Rectal smooth muscle tissue (tissue), 1 donor: ENCODE measurements around the gene ACSS3.
"Not testable (repeated sequence)": the region's sequence is repeated elsewhere in the genome, so short reads cannot be mapped to it uniquely, and the experiment has no call there.

Experiments used
- H3K27ac ChIP-seq: one replicate; pipeline ENCODE4 v1.7.0; 2013; ENCODE audit warnings: low read depth, low read length, inconsistent platforms
- H3K27me3 ChIP-seq: one replicate; pipeline ENCODE4 v1.7.0; 2013; ENCODE audit warnings: low read length; ENCODE audit not compliant: control insufficient read depth, insufficient read depth
- H3K36me3 ChIP-seq: one replicate; pipeline ENCODE4 v1.7.0; 2013; ENCODE audit warnings: low read length; ENCODE audit not compliant: control insufficient read depth, insufficient read depth
- H3K4me1 ChIP-seq: one replicate; pipeline ENCODE4 v1.7.0; 2013; ENCODE audit warnings: low read length; ENCODE audit not compliant: control insufficient read depth, insufficient read depth
- H3K4me3 ChIP-seq: one replicate; pipeline ENCODE4 v1.7.0; 2013; ENCODE audit warnings: low read length
- H3K9ac ChIP-seq: one replicate; pipeline ENCODE4 v1.7.0; 2013; ENCODE audit warnings: low read length

Gene ACSS3

GRCh38 chr12:81187686-81188085 lies 109.8 kb downstream of the ACSS3 start:
- no peaks in the 10 kb centered on the region for H3K27me3 ChIP-seq
- no peaks in the 10 kb centered on the region for H3K36me3 ChIP-seq
- H3K27ac ChIP-seq = no peak overlapping the region
- H3K4me1 ChIP-seq = no peaks in the 10 kb centered on the region
- H3K4me3 ChIP-seq = no peak overlapping the region
- no peak overlapping the region for H3K9ac ChIP-seq

GRCh38 chr12:81196595-81196994 lies 118.7 kb downstream of the ACSS3 start:
- no peak overlapping the region for H3K9ac ChIP-seq
- no peaks in the 10 kb centered on the region for H3K36me3 ChIP-seq
- H3K27ac ChIP-seq = no peak overlapping the region
- no peaks in the 10 kb centered on the region for H3K4me1 ChIP-seq
- no peaks in the 10 kb centered on the region for H3K27me3 ChIP-seq
- no peak overlapping the region for H3K4me3 ChIP-seq

GRCh38 chr12:81200561-81200960 lies 122.7 kb downstream of the ACSS3 start:
- not testable (repeated sequence) for H3K4me3 ChIP-seq, H3K27me3 ChIP-seq, H3K9ac ChIP-seq, H3K4me1 ChIP-seq, H3K36me3 ChIP-seq, H3K27ac ChIP-seq

- Histone ChIP-seq H3K4me1 (no peaks in the 10 kb centered on the region), H3K27me3 (no peaks in the 10 kb centered on the region), H3K36me3 (no peaks in the 10 kb centered on the region), H3K27ac (no peak overlapping the region), H3K9ac (no peak overlapping the region), H3K4me3 (no peak overlapping the region)
Measured at GRCh38 chr12:81203671-81204204, 125.9 kb downstream of the ACSS3 start.

GRCh38 chr12:81205416-81205815 lies 127.5 kb downstream of the ACSS3 start:
- H3K27ac ChIP-seq = no peak overlapping the region
- no peaks in the 10 kb centered on the region for H3K27me3 ChIP-seq
- no peaks in the 10 kb centered on the region for H3K4me1 ChIP-seq
- H3K4me3 ChIP-seq = no peak overlapping the region
- H3K9ac ChIP-seq = no peak overlapping the region
- H3K36me3 ChIP-seq = no peaks in the 10 kb centered on the region

GRCh38 chr12:81206429-81206828 lies 128.6 kb downstream of the ACSS3 start:
- H3K36me3 ChIP-seq = no peaks in the 10 kb centered on the region
- H3K4me1 ChIP-seq = no peaks in the 10 kb centered on the region
- H3K4me3 ChIP-seq = no peak overlapping the region

GRCh38 chr12:81207173-81207572 lies 129.3 kb downstream of the ACSS3 start:
- Histone ChIP-seq H3K27me3 (no peaks in the 10 kb centered on the region), H3K9ac (no peak overlapping the region), H3K36me3 (no peaks in the 10 kb centered on the region), H3K4me3 (no peak overlapping the region), H3K4me1 (no peaks in the 10 kb centered on the region), H3K27ac (no peak overlapping the region)

More at GRCh38 chr12:81206429-81206828, 128.6 kb downstream of the ACSS3 start:
- Histone ChIP-seq H3K9ac (no peak overlapping the region), H3K27ac (no peak overlapping the region), H3K27me3 (no peaks in the 10 kb centered on the region)

GRCh38 chr12:81207664-81208063 lies 129.8 kb downstream of the ACSS3 start:
- Histone ChIP-seq H3K4me3 (no peak overlapping the region), H3K27me3 (no peaks in the 10 kb centered on the region), H3K9ac (no peak overlapping the region), H3K4me1 (no peaks in the 10 kb centered on the region), H3K36me3 (no peaks in the 10 kb centered on the region), H3K27ac (no peak overlapping the region)

GRCh38 chr12:81208187-81208911 lies 130.5 kb downstream of the ACSS3 start:
- Histone ChIP-seq H3K4me3 (no peak overlapping the region), H3K27me3 (no peaks in the 10 kb centered on the region), H3K4me1 (no peaks in the 10 kb centered on the region), H3K36me3 (no peaks in the 10 kb centered on the region), H3K27ac (no peak overlapping the region), H3K9ac (no peak overlapping the region)

GRCh38 chr12:81209012-81209411 lies 131.1 kb downstream of the ACSS3 start:
- no peaks in the 10 kb centered on the region for H3K27me3 ChIP-seq
- no peak overlapping the region for H3K9ac ChIP-seq
- no peaks in the 10 kb centered on the region for H3K36me3 ChIP-seq
- no peak overlapping the region for H3K4me3 ChIP-seq
- H3K27ac ChIP-seq = no peak overlapping the region
- no peaks in the 10 kb centered on the region for H3K4me1 ChIP-seq

GRCh38 chr12:81209772-81210225 lies 131.9 kb downstream of the ACSS3 start:
- H3K9ac ChIP-seq, H3K27me3 ChIP-seq, H3K36me3 ChIP-seq, H3K27ac ChIP-seq, H3K4me1 ChIP-seq: not testable (repeated sequence)
- H3K4me3 ChIP-seq = peak overlapping the region; percentile 21

- Histone ChIP-seq H3K4me3 (no peak overlapping the region), H3K36me3 (no peaks in the 10 kb centered on the region), H3K27me3 (no peaks in the 10 kb centered on the region), H3K4me1 (no peaks in the 10 kb centered on the region), H3K9ac (no peak overlapping the region), H3K27ac (no peak overlapping the region)
Measured at GRCh38 chr12:81211306-81211705, 133.4 kb downstream of the ACSS3 start.
